GM21723 (cell line): ENCODE data around the gene LEKR1.
A peak's percentile ranks its signal among the peaks of the same experiment; 100 is the strongest.
"Not testable (repeated sequence)": the region's sequence is repeated elsewhere in the genome, so short reads cannot be mapped to it uniquely, and the experiment has no call there.

ENCODE experiments used
- ATAC-seq: cut with Tn5 transposase; IDR thresholded peaks from one replicate; pipeline ENCODE4 v1.9.1; 2021; ENCODE audit warnings: mild to moderate bottlenecking, moderate library complexity; ENCODE audit not compliant: unreplicated experiment

Gene LEKR1

GRCh38 chr3:156897851-156898250 lies 71.7 kb downstream of the LEKR1 start:
- ATAC-seq: not testable (repeated sequence)

GRCh38 chr3:156898296-156898880 lies 72.2 kb downstream of the LEKR1 start:
- no peak for ATAC-seq

- no peak for ATAC-seq
Observed at GRCh38 chr3:156899951-156900350, 73.8 kb downstream of the LEKR1 start.

- ATAC-seq: no peak
Observed at GRCh38 chr3:156902916-156903315, 76.8 kb downstream of the LEKR1 start.

- no peak for ATAC-seq
Observed at GRCh38 chr3:156906275-156906674, 80.1 kb downstream of the LEKR1 start.

- ATAC-seq: no peak
Observed at GRCh38 chr3:156908398-156908797, 82.2 kb downstream of the LEKR1 start.

GRCh38 chr3:156910022-156910421 lies 83.9 kb downstream of the LEKR1 start:
- ATAC-seq: no peak

- ATAC-seq: not testable (repeated sequence)
Observed at GRCh38 chr3:156910831-156911230, 84.7 kb downstream of the LEKR1 start.

GRCh38 chr3:156914300-156914699 lies 88.1 kb downstream of the LEKR1 start:
- not testable (repeated sequence) for ATAC-seq

- ATAC-seq: no peak
Observed at GRCh38 chr3:156915372-156915771, 89.2 kb downstream of the LEKR1 start.

- ATAC-seq: no peak
Observed at GRCh38 chr3:156918746-156919145, 92.6 kb downstream of the LEKR1 start.

GRCh38 chr3:156919818-156920217 lies 93.7 kb downstream of the LEKR1 start:
- ATAC-seq: no peak

- ATAC-seq: no peak
Observed at GRCh38 chr3:156920399-156920798, 94.2 kb downstream of the LEKR1 start.

GRCh38 chr3:156923349-156923748 lies 97.2 kb downstream of the LEKR1 start:
- no peak for ATAC-seq

GRCh38 chr3:156938724-156939123 lies 112.6 kb downstream of the LEKR1 start:
- no peak for ATAC-seq

- ATAC-seq: no peak
Observed at GRCh38 chr3:156939315-156939714, 113.2 kb downstream of the LEKR1 start.

- no peak for ATAC-seq
Observed at GRCh38 chr3:156941311-156941710, 115.2 kb downstream of the LEKR1 start.

GRCh38 chr3:156948402-156949210 lies 122.5 kb downstream of the LEKR1 start:
- no peak for ATAC-seq

GRCh38 chr3:156952011-156952410 lies 125.9 kb downstream of the LEKR1 start:
- no peak for ATAC-seq

- ATAC-seq: peak; percentile 54
Observed at GRCh38 chr3:156957715-156958114, 131.6 kb downstream of the LEKR1 start.

- ATAC-seq: no peak
Observed at GRCh38 chr3:156963096-156963495, 136.9 kb downstream of the LEKR1 start.

- no peak for ATAC-seq
Observed at GRCh38 chr3:156964577-156964976, 138.4 kb downstream of the LEKR1 start.
